Testis (tissue), 3 donors: ENCODE results near the gene GPLD1. TPM values are rescaled to one million over a fixed set of nuclear protein-coding genes. Genes with fewer than 3 reads are reported as not detected.
A peak's percentile ranks its signal among the peaks of the same experiment; 100 is the strongest.
"Not testable (repeated sequence)": the region's sequence is repeated elsewhere in the genome, so short reads cannot be mapped to it uniquely, and the experiment has no call there.

ENCODE experiments used
- DNase-seq: peaks from one replicate; pipeline ENCODE4 v3.0.0-alpha.2; 2019
- H3K27ac ChIP-seq, 2 donors: fragments of 200-600 bp; sonication (generic); one replicate each; pipeline ENCODE4 v1.5.1; 2019
- H3K27me3 ChIP-seq: fragments of 200-600 bp; sonication (generic); one replicate; pipeline ENCODE4 v1.5.1; 2019
- H3K36me3 ChIP-seq: fragments of 200-600 bp; sonication (generic); one replicate; pipeline ENCODE4 v1.5.1; 2017; ENCODE audit warnings: low read depth; ENCODE audit errors: missing control alignments
- H3K4me1 ChIP-seq: fragments of 200-600 bp; sonication (generic); one replicate; pipeline ENCODE4 v1.5.1; 2019
- H3K4me3 ChIP-seq, 2 donors: fragments of 200-600 bp; sonication (generic); one replicate each; pipeline ENCODE4 v1.5.1; 2017 to 2019
- H3K9me3 ChIP-seq: fragments of 200-600 bp; sonication (generic); one replicate; pipeline ENCODE4 v1.5.1; 2017
- CTCF ChIP-seq, 3 experiments: fragments of 450-650 bp in 2 of 3; fragments of 200-600 bp in 1 of 3; sonication (generic) in 1 of 3; IDR thresholded peaks; one replicate each; pipeline ENCODE4 v1.5.1; 2016 to 2019; ENCODE audit warnings: antibody characterized with exemption in 3 of 3, mild to moderate bottlenecking in 2 of 3, moderate library complexity in 1 of 3
- POLR2A ChIP-seq: fragments of 450-650 bp; IDR thresholded peaks from one replicate; pipeline ENCODE4 v1.6.1; 2017; ENCODE audit warnings: antibody characterized with exemption, mild to moderate bottlenecking, moderate library complexity
- WGBS, 2 donors: methylation state at CpG; one replicate each; pipeline ENCODE4 v1.1.5; 2018; 5-methylcytosine and 5-hydroxymethylcytosine counted together
- intact Hi-C: fragments of 100-400 bp; cut with DNase I; formaldehyde crosslinking; loops from one replicate; pipeline ENCODE4 v1.15.1; 2023; ENCODE audit warnings: low total_unique reads
- polyA plus RNA-seq: library from polyadenylated mRNA; stranded (reverse); fragments of 350-450 nt; fragmentation: Illumina TruSeq; extraction: RNeasy Lipid Tissue Mini Kit (QIAGEN cat#74804); gene quantifications from one replicate; pipeline ENCODE4 v1.2.3, GENCODE V29; 2014; ENCODE audit warnings: low read depth, low replicate concordance; ENCODE audit not compliant: insufficient read depth
- total RNA-seq, 2 donors: library from RNA; depleted of rRNA; stranded (reverse); fragments of >200 nt; gene quantifications; one replicate each; pipeline ENCODE4 v1.2.3, GENCODE V29; 2016

The GPLD1 gene
- total and polyA plus RNA-seq, 3 donors from 2014 or later, result 3.9 to 15.6 (median 10.7) TPM

GRCh38 chr6:24522228-24523176 lies 33.1 kb upstream of the GPLD1 start:
- intact Hi-C loops, result no loop called here
- TF ChIP-seq POLR2A, result no peak
- no peak for TF ChIP-seq CTCF (IDR thresholded peaks at IDR 0.05)

DNA sequence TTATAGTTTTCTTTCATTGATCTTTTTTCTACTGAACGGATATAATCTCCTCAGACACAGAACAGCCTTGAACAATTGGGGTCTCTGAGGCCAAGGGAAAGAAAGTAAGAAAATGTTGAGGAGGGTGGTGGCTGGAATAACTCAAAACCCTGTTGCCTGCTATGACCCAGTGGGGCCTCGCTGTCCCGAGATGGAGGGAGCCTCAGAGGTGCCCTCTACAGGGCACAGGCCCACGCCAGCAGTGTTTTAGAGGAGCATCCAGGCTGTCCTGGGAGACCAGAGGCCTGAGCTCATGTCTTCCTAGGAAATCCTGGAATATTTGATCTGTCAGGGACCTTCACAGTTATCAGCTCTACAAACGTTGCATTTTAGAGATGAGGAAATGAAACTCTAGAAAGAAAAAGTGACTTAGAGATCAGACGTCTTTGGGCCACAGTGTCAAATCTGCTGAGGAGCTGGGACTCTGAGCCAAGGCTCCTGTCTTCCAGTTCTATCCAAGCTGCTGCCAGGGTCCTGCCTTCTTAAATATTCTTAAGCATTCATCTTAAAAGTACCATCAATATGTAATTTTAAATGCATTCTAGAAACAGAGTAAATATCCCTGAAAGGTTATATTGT lies 31.7 kb upstream of the GPLD1 start:
- Histone ChIP-seq H3K4me1 (no peaks in the 10 kb centered on the region), H3K36me3 (no peaks in the 10 kb centered on the region), H3K27ac (no peak overlapping the region), H3K4me3 (no peak overlapping the region), H3K9me3 (no peaks in the 10 kb centered on the region), H3K27me3 (no peaks in the 10 kb centered on the region)
- WGBS, 2 donors, result 62 to 65% methylated on average over 6 of the region's 6 CpGs
- peak; percentile 43 for DNase-seq
- TF ChIP-seq POLR2A (no peak), CTCF (IDR thresholded peaks at IDR 0.05) (peak in 1 of 3 experiments; percentile 31)
- intact Hi-C loops, result no loop called here

More at GRCh38 chr6:24522228-24523176, 33.1 kb upstream of the GPLD1 start:
- H3K27me3 ChIP-seq, result no peaks in the 10 kb centered on the region
- no peak overlapping the region for H3K27ac ChIP-seq
- WGBS, 2 donors, result 81 to 83% methylated on average over 13 of the region's 13 CpGs
- no peak for DNase-seq
- H3K4me1 ChIP-seq, result no peaks in the 10 kb centered on the region
- no peak overlapping the region for H3K4me3 ChIP-seq
- H3K36me3 ChIP-seq, result no peaks in the 10 kb centered on the region
- no peaks in the 10 kb centered on the region for H3K9me3 ChIP-seq

GRCh38 chr6:24517659-24518543 lies 28.5 kb upstream of the GPLD1 start:
- H3K4me3 ChIP-seq, result no peak overlapping the region
- H3K36me3 ChIP-seq, result no peaks in the 10 kb centered on the region
- no peaks in the 10 kb centered on the region for H3K27me3 ChIP-seq
- TF ChIP-seq CTCF (IDR thresholded peaks at IDR 0.05) (no peak), POLR2A (no peak)
- no peaks in the 10 kb centered on the region for H3K4me1 ChIP-seq
- WGBS, 2 donors, result 89 to 92% methylated on average over 4 of the region's 4 CpGs
- DNase-seq, result no peak
- no peak overlapping the region for H3K27ac ChIP-seq
- intact Hi-C loops, result no loop called here
- H3K9me3 ChIP-seq, result no peaks in the 10 kb centered on the region

DNA sequence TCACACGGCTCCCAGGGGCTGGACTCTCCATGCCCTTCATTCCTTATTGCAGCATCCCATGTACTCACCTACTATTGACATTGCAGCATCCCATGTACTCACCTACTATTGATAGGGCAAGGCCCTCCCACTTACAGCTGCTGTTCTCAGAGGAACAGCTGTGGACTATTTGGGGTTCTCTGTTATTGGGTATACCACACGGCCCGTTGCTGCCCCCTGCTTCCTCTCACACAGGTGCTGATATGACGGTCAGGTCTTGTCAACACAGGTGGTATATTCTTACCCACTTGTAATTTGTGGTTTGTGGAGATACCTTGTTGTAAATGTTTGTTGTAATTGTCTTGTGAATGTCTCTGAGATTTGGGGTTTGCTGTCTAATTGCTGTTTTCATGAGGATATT lies 24.2 kb upstream of the GPLD1 start:
- 83 to 91% methylated on average over 4 of the region's 4 CpGs for WGBS, 2 donors
- no peak overlapping the region for H3K4me3 ChIP-seq
- H3K36me3 ChIP-seq, result no peaks in the 10 kb centered on the region
- TF ChIP-seq CTCF (IDR thresholded peaks at IDR 0.05), result no peak
- no peaks in the 10 kb centered on the region for H3K9me3 ChIP-seq
- no peaks in the 10 kb centered on the region for H3K27me3 ChIP-seq
- DNase-seq, result no peak
- no peaks in the 10 kb centered on the region for H3K4me1 ChIP-seq
- H3K27ac ChIP-seq, result no peak overlapping the region
- intact Hi-C loops, result no loop called here

DNA sequence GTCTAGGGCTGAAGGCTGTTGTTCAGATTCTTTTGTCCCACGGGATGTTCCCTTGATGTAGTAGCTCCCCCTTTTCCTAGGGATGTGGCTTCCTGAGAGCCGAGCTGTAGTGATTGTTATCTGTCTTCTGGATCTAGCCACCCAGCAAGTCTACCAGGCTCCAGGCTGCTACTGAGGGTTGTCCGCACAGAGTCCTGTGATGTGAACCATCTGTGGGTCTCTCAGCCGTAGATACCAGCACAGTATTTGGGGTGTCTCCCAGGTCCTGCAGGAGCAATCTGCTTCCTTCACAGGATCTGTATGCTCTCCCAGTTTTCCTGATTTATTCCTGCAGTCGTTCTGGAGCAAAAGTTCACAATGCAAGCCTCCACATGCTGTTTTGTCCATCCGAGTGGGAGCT lies 22.6 kb upstream of the GPLD1 start:
- H3K4me3 ChIP-seq, DNase-seq, intact Hi-C loops, H3K4me1 ChIP-seq, H3K27ac ChIP-seq, H3K27me3 ChIP-seq, H3K36me3 ChIP-seq, H3K9me3 ChIP-seq: not testable (repeated sequence)
- 70 to 71% methylated on average over 4 to 6 of the region's 6 CpGs for WGBS, 2 donors
